ENCODE data around the gene OGFOD1.

Gene OGFOD1

GRCh38 chr16:56466344-56466743 lies 15.0 kb downstream of the OGFOD1 start:
- TF ChIP-seq CTCF (IDR thresholded peaks at IDR 0.05; ENCODE audit: low read depth, low read length, missing control alignments), result no peak
- no peak overlapping the region for H3K4me3 ChIP-seq (replicated peaks; ENCODE audit: low read depth, low read length)
- DNase-seq (ENCODE audit: extremely low read depth, low read depth), result no peak

- DNase-seq (ENCODE audit: extremely low read depth, low read depth), result no peak
- no peak for TF ChIP-seq CTCF (IDR thresholded peaks at IDR 0.05; ENCODE audit: low read depth, low read length, missing control alignments)
- H3K4me3 ChIP-seq (replicated peaks; ENCODE audit: low read depth, low read length), result no peak overlapping the region
These were observed 17.4 kb downstream of the OGFOD1 start for GRCh38 chr16:56468800-56469199.

GRCh38 chr16:56469748-56470147 lies 18.4 kb downstream of the OGFOD1 start:
- no peak for DNase-seq (ENCODE audit: extremely low read depth, low read depth)
- TF ChIP-seq CTCF (IDR thresholded peaks at IDR 0.05; ENCODE audit: low read depth, low read length, missing control alignments), result no peak
- no peak overlapping the region for H3K4me3 ChIP-seq (replicated peaks; ENCODE audit: low read depth, low read length)

GRCh38 chr16:56470232-56470631 lies 18.9 kb downstream of the OGFOD1 start:
- no peak for DNase-seq (ENCODE audit: extremely low read depth, low read depth)
- TF ChIP-seq CTCF (IDR thresholded peaks at IDR 0.05; ENCODE audit: low read depth, low read length, missing control alignments), result no peak
- no peak overlapping the region for H3K4me3 ChIP-seq (replicated peaks; ENCODE audit: low read depth, low read length)

- H3K4me3 ChIP-seq (replicated peaks; ENCODE audit: low read depth, low read length), result no peak overlapping the region
- DNase-seq (ENCODE audit: extremely low read depth, low read depth), result no peak
- no peak for TF ChIP-seq CTCF (IDR thresholded peaks at IDR 0.05; ENCODE audit: low read depth, low read length, missing control alignments)
These were observed 19.3 kb downstream of the OGFOD1 start for GRCh38 chr16:56470666-56471065.

- H3K4me3 ChIP-seq (replicated peaks; ENCODE audit: low read depth, low read length), result no peak overlapping the region
- TF ChIP-seq CTCF (IDR thresholded peaks at IDR 0.05; ENCODE audit: low read depth, low read length, missing control alignments), result no peak
- DNase-seq (ENCODE audit: extremely low read depth, low read depth), result no peak
These were observed 23.8 kb downstream of the OGFOD1 start for GRCh38 chr16:56475201-56475600.

GRCh38 chr16:56477096-56477878 lies 25.9 kb downstream of the OGFOD1 start:
- no peak for TF ChIP-seq CTCF (IDR thresholded peaks at IDR 0.05; ENCODE audit: low read depth, low read length, missing control alignments)
- peak; percentile 66 for DNase-seq (ENCODE audit: extremely low read depth, low read depth)
- H3K4me3 ChIP-seq (replicated peaks; ENCODE audit: low read depth, low read length), result no peak overlapping the region
